Panc1 (cell line): Measurements from ENCODE around the gene IFT80.

ENCODE experiments used
- POLR2AphosphoS5 ChIP-seq: IDR thresholded peaks from 2 replicates; pipeline ENCODE4 v1.6.1; 2012; ENCODE audit warnings: mild to moderate bottlenecking, low read depth, low read length, moderate library complexity
- TF ChIP-seq, protein P1 (sequence below): fragments of 450-650 bp; IDR thresholded peaks from 2 replicates; pipeline ENCODE4 v1.5.1; 2017; ENCODE audit warnings: mild to moderate bottlenecking
- TF ChIP-seq, protein P2 (sequence below), 2 experiments: IDR thresholded peaks; 2 replicates each; pipeline ENCODE4 v1.6.1; 2011 to 2012; ENCODE audit warnings: low read depth in 2 of 2, control low read depth in 1 of 2, low read length in 1 of 2, mild to moderate bottlenecking in 1 of 2, moderate library complexity in 1 of 2; ENCODE audit not compliant: insufficient read depth in 1 of 2

DNA sequence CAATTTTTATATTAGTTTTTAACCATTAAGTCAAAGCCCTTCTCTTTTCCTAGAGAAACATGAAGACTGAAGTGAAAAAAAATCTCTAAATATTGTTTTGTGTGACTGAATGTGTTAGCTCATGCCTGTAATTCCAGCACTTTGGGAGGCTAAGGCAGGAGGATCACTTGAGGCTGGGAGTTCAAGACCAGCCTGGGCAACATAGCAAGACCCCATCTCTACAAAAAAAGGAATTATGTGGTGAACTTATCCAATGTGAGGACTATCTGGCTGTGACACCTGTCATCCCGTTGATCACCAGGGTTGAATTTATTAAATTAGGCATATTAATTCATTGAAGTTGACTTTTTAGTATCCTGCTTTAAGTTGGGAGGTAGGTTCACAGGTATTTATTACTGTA, 13.5 kb upstream of the IFT80 start:
- TF ChIP-seq, protein P1, sequence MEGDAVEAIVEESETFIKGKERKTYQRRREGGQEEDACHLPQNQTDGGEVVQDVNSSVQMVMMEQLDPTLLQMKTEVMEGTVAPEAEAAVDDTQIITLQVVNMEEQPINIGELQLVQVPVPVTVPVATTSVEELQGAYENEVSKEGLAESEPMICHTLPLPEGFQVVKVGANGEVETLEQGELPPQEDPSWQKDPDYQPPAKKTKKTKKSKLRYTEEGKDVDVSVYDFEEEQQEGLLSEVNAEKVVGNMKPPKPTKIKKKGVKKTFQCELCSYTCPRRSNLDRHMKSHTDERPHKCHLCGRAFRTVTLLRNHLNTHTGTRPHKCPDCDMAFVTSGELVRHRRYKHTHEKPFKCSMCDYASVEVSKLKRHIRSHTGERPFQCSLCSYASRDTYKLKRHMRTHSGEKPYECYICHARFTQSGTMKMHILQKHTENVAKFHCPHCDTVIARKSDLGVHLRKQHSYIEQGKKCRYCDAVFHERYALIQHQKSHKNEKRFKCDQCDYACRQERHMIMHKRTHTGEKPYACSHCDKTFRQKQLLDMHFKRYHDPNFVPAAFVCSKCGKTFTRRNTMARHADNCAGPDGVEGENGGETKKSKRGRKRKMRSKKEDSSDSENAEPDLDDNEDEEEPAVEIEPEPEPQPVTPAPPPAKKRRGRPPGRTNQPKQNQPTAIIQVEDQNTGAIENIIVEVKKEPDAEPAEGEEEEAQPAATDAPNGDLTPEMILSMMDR, result no peak
- TF ChIP-seq POLR2AphosphoS5, result no peak
- TF ChIP-seq, protein P2, sequence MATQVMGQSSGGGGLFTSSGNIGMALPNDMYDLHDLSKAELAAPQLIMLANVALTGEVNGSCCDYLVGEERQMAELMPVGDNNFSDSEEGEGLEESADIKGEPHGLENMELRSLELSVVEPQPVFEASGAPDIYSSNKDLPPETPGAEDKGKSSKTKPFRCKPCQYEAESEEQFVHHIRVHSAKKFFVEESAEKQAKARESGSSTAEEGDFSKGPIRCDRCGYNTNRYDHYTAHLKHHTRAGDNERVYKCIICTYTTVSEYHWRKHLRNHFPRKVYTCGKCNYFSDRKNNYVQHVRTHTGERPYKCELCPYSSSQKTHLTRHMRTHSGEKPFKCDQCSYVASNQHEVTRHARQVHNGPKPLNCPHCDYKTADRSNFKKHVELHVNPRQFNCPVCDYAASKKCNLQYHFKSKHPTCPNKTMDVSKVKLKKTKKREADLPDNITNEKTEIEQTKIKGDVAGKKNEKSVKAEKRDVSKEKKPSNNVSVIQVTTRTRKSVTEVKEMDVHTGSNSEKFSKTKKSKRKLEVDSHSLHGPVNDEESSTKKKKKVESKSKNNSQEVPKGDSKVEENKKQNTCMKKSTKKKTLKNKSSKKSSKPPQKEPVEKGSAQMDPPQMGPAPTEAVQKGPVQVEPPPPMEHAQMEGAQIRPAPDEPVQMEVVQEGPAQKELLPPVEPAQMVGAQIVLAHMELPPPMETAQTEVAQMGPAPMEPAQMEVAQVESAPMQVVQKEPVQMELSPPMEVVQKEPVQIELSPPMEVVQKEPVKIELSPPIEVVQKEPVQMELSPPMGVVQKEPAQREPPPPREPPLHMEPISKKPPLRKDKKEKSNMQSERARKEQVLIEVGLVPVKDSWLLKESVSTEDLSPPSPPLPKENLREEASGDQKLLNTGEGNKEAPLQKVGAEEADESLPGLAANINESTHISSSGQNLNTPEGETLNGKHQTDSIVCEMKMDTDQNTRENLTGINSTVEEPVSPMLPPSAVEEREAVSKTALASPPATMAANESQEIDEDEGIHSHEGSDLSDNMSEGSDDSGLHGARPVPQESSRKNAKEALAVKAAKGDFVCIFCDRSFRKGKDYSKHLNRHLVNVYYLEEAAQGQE (IDR thresholded peaks at IDR 0.05; ENCODE audit: insufficient read depth in 1 of 2, low read depth in 2 of 2, low read length in 1 of 2), result no peak
